ENCODE results near the gene B9D1. TPM values are rescaled to one million over a fixed set of nuclear protein-coding genes. Genes with fewer than 3 reads are reported as not detected.
A peak's percentile ranks its signal among the peaks of the same experiment; 100 is the strongest.

The B9D1 gene
- total and polyA plus RNA-seq, 2 experiments from 2014 or later = 29.6 to 30.8 TPM

- Histone ChIP-seq H4K20me1 (ENCODE audit: insufficient read depth, poor library complexity, severe bottlenecking) (no peaks in the 10 kb centered on the region), H3K9me3 (ENCODE audit: low read depth) (no peaks in the 10 kb centered on the region), H3K27ac (peak overlapping the region; percentile 22), H3K79me2 (peaks cover 4% of the 10 kb centered on the region), H3K4me2 (no peak overlapping the region), H3K4me3 (no peak overlapping the region), H2AFZ (no peak overlapping the region), H3K36me3 (replicated peaks; ENCODE audit: insufficient read depth, low read depth) (no peaks in the 10 kb centered on the region), H3K4me1 (ENCODE audit: insufficient read depth) (no peaks in the 10 kb centered on the region), H3K9me2 (replicated peaks; ENCODE audit: insufficient read depth) (no peaks in the 10 kb centered on the region), H3K27me3 (no peaks in the 10 kb centered on the region)
- 96% methylated on average over 5 of the region's 5 CpGs for WGBS (ENCODE audit: low lambda C conversion rate, missing lambda C conversion rate)
- TF ChIP-seq EZH2phosphoT487 (IDR thresholded peaks at IDR 0.05; ENCODE audit: low read depth, severe bottlenecking, unreplicated experiment) = no peak
- TF ChIP-seq EZH2 (IDR thresholded peaks at IDR 0.05; ENCODE audit: borderline replicate concordance) = no peak
- TF ChIP-seq CTCF (IDR thresholded peaks at IDR 0.05; ENCODE audit: poor library complexity) = no peak
- DNase-seq (ENCODE audit: low spot score) = no peak
Observed at GRCh38 chr17:19304751-19305150, 57.8 kb downstream of the B9D1 start.

GRCh38 chr17:19304209-19304608 lies 58.3 kb downstream of the B9D1 start:
- H3K4me3 ChIP-seq = no peak overlapping the region
- H4K20me1 ChIP-seq (ENCODE audit: insufficient read depth, poor library complexity, severe bottlenecking) = no peaks in the 10 kb centered on the region
- WGBS (ENCODE audit: low lambda C conversion rate, missing lambda C conversion rate) = 89% methylated on average over 7 of the region's 7 CpGs
- no peaks in the 10 kb centered on the region for H3K36me3 ChIP-seq (replicated peaks; ENCODE audit: insufficient read depth, low read depth)
- no peak overlapping the region for H3K4me2 ChIP-seq
- no peaks in the 10 kb centered on the region for H3K9me2 ChIP-seq (replicated peaks; ENCODE audit: insufficient read depth)
- no peak overlapping the region for H2AFZ ChIP-seq
- H3K79me2 ChIP-seq = peaks cover 4% of the 10 kb centered on the region
- TF ChIP-seq CTCF (IDR thresholded peaks at IDR 0.05; ENCODE audit: poor library complexity) (no peak), EZH2 (IDR thresholded peaks at IDR 0.05; ENCODE audit: borderline replicate concordance) (no peak), EZH2phosphoT487 (IDR thresholded peaks at IDR 0.05; ENCODE audit: low read depth, severe bottlenecking, unreplicated experiment) (no peak)
- H3K9me3 ChIP-seq (ENCODE audit: low read depth) = no peaks in the 10 kb centered on the region
- H3K4me1 ChIP-seq (ENCODE audit: insufficient read depth) = no peaks in the 10 kb centered on the region
- H3K27ac ChIP-seq = peak overlapping the region; percentile 22
- DNase-seq (ENCODE audit: low spot score) = peak; percentile 55
- no peaks in the 10 kb centered on the region for H3K27me3 ChIP-seq

- no peaks in the 10 kb centered on the region for H3K27me3 ChIP-seq
- no peak overlapping the region for H2AFZ ChIP-seq
- H3K27ac ChIP-seq = no peak overlapping the region
- WGBS (ENCODE audit: low lambda C conversion rate, missing lambda C conversion rate) = 91% methylated on average over 9 of the region's 9 CpGs
- H3K36me3 ChIP-seq (replicated peaks; ENCODE audit: insufficient read depth, low read depth) = no peaks in the 10 kb centered on the region
- peaks cover 4% of the 10 kb centered on the region for H3K79me2 ChIP-seq
- no peaks in the 10 kb centered on the region for H3K9me3 ChIP-seq (ENCODE audit: low read depth)
- H3K4me1 ChIP-seq (ENCODE audit: insufficient read depth) = no peaks in the 10 kb centered on the region
- TF ChIP-seq CTCF (IDR thresholded peaks at IDR 0.05; ENCODE audit: poor library complexity) (no peak), EZH2 (IDR thresholded peaks at IDR 0.05; ENCODE audit: borderline replicate concordance) (no peak), EZH2phosphoT487 (IDR thresholded peaks at IDR 0.05; ENCODE audit: low read depth, severe bottlenecking, unreplicated experiment) (no peak)
- H3K4me2 ChIP-seq = no peak overlapping the region
- no peak for DNase-seq (ENCODE audit: low spot score)
- H4K20me1 ChIP-seq (ENCODE audit: insufficient read depth, poor library complexity, severe bottlenecking) = no peaks in the 10 kb centered on the region
- no peaks in the 10 kb centered on the region for H3K9me2 ChIP-seq (replicated peaks; ENCODE audit: insufficient read depth)
- no peak overlapping the region for H3K4me3 ChIP-seq
Observed at GRCh38 chr17:19303367-19303776, 59.2 kb downstream of the B9D1 start.
